Progenitor cell of endocrine pancreas (in vitro differentiated cells): ENCODE data around the gene WTAP. TPM values are rescaled to one million over a fixed set of nuclear protein-coding genes. Genes with fewer than 3 reads are reported as not detected.
"Not testable (repeated sequence)": the region's sequence is repeated elsewhere in the genome, so short reads cannot be mapped to it uniquely, and the experiment has no call there.

ENCODE experiments used
- DNase-seq: peaks from one replicate; pipeline ENCODE4 v3.0.0; 2021; ENCODE audit warnings: low spot score; ENCODE audit not compliant: unreplicated experiment
- H3K27ac Mint-ChIP-seq: 2 replicates; pipeline ENCODE4 v1.8.0; 2021; ENCODE audit warnings: mild to moderate bottlenecking, moderate library complexity, mixed read lengths
- H3K27me3 Mint-ChIP-seq: 2 replicates; pipeline ENCODE4 v1.8.0; 2021; ENCODE audit warnings: mixed read lengths
- H3K36me3 Mint-ChIP-seq: 2 replicates; pipeline ENCODE4 v1.8.0; 2022; ENCODE audit warnings: mixed read lengths; ENCODE audit not compliant: insufficient read depth
- H3K4me1 Mint-ChIP-seq: 2 replicates; pipeline ENCODE4 v1.8.0; 2021; ENCODE audit warnings: low read depth, mixed read lengths
- H3K4me3 Mint-ChIP-seq: 2 replicates; pipeline ENCODE4 v1.8.0; 2021; ENCODE audit warnings: low read depth, mild to moderate bottlenecking, moderate library complexity, mixed read lengths
- H3K9me3 Mint-ChIP-seq: 2 replicates; pipeline ENCODE4 v1.8.0; 2021; ENCODE audit warnings: low read depth, mixed read lengths
- total RNA-seq: library from RNA; stranded (reverse); gene quantifications from 2 replicates; pipeline ENCODE4 v1.2.1, GENCODE V29; 2021
- TF ChIP-seq, protein P1 (sequence below): fragments of 200-600 bp; sonication (generic); IDR thresholded peaks from one replicate; pipeline ENCODE4 v1.5.0; 2021; ENCODE audit warnings: antibody characterized with exemption, mild to moderate bottlenecking; ENCODE audit not compliant: unreplicated experiment

Gene WTAP
- total RNA-seq, 1 donor from 2014 or later: 126 TPM

DNA sequence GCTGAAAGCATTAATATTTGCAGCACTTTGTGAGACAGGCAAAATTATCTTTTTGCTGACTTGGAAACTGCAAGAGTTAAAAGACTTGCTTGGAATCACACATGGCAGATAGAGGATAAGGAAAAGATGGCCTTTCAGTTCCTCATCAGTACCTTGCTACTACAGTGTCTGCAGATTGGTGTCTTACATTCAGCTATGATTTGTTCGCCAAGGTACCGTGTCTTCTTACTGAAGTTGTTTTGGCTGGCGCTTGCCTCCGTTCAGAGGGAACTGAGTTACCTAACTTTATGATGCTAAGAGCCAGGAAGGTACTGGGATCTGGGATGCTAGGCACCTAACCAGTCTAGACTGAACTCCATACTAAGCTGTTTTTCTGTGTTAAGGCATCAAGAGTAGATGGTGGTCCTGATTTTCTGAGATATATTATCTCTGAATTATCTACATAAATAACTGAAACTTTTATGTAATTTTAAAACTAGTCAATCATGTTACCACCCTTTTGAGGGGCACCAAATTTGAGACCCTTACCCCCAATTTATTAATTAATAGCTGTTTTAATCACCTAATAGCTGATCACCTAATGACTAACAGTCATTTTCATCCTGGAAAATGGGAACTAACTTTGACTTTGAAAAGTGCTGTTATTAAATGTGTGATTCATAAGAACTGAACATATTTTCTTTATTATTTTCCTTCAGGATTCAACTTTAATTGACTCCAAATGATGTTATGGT lies 2.5 kb downstream of the WTAP start:
- peak overlapping the region; percentile 98 for H3K27ac Mint-ChIP-seq
- no peaks in the 10 kb centered on the region for H3K27me3 Mint-ChIP-seq
- peak overlapping the region; percentile 90 for H3K4me3 Mint-ChIP-seq
- peaks cover 4% of the 10 kb centered on the region for H3K36me3 Mint-ChIP-seq
- TF ChIP-seq, protein P1, sequence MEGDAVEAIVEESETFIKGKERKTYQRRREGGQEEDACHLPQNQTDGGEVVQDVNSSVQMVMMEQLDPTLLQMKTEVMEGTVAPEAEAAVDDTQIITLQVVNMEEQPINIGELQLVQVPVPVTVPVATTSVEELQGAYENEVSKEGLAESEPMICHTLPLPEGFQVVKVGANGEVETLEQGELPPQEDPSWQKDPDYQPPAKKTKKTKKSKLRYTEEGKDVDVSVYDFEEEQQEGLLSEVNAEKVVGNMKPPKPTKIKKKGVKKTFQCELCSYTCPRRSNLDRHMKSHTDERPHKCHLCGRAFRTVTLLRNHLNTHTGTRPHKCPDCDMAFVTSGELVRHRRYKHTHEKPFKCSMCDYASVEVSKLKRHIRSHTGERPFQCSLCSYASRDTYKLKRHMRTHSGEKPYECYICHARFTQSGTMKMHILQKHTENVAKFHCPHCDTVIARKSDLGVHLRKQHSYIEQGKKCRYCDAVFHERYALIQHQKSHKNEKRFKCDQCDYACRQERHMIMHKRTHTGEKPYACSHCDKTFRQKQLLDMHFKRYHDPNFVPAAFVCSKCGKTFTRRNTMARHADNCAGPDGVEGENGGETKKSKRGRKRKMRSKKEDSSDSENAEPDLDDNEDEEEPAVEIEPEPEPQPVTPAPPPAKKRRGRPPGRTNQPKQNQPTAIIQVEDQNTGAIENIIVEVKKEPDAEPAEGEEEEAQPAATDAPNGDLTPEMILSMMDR: no peak
- no peak for DNase-seq
- no peaks in the 10 kb centered on the region for H3K9me3 Mint-ChIP-seq
- H3K4me1 Mint-ChIP-seq: peaks cover 27% of the 10 kb centered on the region

DNA sequence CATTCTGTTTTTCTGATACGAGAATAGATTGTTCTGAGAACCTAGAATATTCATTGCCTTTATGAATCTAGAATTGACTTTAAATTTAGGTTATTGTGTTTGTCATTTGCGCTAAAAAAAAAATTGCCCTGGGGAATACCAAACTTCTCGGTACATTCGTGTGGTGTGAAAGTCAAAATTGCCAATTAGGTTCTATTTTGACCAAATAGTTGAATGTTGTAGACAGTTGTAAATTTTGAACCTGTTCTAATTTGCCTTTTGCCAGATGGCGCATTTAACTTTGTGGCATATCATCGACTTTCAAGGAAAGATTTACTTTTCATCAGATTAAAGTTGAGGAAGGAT lies 3.0 kb downstream of the WTAP start:
- TF ChIP-seq, protein P1: no peak
- H3K36me3 Mint-ChIP-seq: peaks cover 4% of the 10 kb centered on the region
- H3K4me1 Mint-ChIP-seq: peaks cover 25% of the 10 kb centered on the region
- H3K27ac Mint-ChIP-seq: no peak overlapping the region
- DNase-seq: no peak
- no peak overlapping the region for H3K4me3 Mint-ChIP-seq
- H3K27me3 Mint-ChIP-seq: no peaks in the 10 kb centered on the region
- H3K9me3 Mint-ChIP-seq: no peaks in the 10 kb centered on the region

DNA sequence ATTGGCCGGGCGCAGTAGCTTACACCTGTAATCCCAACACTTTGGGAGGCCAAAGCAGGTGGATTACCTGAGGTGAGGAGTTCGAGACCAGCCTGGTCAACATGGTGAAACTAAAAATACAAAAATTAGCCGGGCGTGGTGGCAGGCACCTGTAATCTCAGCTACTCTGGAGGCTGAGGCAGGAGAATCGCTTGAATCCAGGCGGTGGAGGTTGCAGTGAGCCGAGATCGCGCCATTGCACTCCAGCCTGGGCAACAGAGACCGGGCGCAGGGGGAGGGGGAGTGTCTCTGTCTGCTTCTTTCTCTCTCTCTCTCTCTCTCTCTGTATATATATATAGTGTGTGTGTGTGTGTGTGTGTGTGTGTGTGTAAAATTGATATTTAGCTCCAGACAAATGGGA lies 5.2 kb downstream of the WTAP start:
- Mint-ChIP-seq H3K4me1 (peaks cover 19% of the 10 kb centered on the region), H3K27ac (peak overlapping the region; percentile 37)
- H3K9me3 Mint-ChIP-seq, H3K27me3 Mint-ChIP-seq, DNase-seq, H3K4me3 Mint-ChIP-seq, H3K36me3 Mint-ChIP-seq: not testable (repeated sequence)

DNA sequence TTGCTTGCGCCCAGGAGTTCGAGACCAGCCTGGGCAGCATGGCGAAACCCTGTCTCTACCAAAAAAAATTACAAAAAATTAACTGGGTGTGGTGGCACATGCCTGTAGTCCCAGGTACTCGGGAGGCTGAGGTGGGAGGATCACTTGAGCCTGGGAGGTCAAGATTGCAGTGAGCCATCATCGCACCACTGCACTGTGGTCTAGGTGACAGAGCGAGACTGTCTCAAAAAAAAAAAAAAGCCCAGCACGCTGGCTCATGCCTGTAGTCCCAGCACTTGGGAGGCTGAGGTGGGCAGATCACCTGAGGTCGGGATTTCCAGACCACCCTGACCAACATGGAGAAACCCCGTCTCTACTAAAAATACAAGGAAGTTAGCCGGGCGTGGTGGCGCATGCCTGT lies 6.1 kb downstream of the WTAP start:
- not testable (repeated sequence) for H3K27ac Mint-ChIP-seq, H3K9me3 Mint-ChIP-seq, DNase-seq, H3K36me3 Mint-ChIP-seq, H3K27me3 Mint-ChIP-seq, H3K4me3 Mint-ChIP-seq
- H3K4me1 Mint-ChIP-seq: peaks cover 19% of the 10 kb centered on the region

DNA sequence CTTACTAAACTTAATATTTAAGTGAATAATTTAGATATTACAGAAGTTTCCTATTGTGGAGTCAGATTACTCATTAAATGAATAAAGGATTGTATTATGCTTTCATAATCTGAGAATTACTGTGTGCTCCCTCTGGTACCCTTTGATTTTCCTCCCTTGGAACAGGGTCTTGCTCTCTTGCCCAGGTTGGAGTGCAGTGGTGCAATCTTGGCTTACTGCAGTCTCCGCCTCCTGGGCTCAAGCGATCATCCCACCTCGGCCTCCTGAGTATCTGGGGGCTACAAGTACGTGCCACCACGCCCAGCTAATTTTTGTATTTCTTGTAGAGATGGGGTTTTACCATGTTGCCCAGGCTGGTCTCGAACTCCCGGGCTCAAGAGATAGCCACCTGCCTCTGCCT lies 9.6 kb downstream of the WTAP start:
- TF ChIP-seq, protein P1: no peak
- H3K27ac Mint-ChIP-seq: no peak overlapping the region
- peaks cover 10% of the 10 kb centered on the region for H3K36me3 Mint-ChIP-seq
- no peaks in the 10 kb centered on the region for H3K27me3 Mint-ChIP-seq
- H3K4me3 Mint-ChIP-seq: no peak overlapping the region
- H3K4me1 Mint-ChIP-seq: peaks cover 1% of the 10 kb centered on the region
- H3K9me3 Mint-ChIP-seq: no peaks in the 10 kb centered on the region
- DNase-seq: no peak

DNA sequence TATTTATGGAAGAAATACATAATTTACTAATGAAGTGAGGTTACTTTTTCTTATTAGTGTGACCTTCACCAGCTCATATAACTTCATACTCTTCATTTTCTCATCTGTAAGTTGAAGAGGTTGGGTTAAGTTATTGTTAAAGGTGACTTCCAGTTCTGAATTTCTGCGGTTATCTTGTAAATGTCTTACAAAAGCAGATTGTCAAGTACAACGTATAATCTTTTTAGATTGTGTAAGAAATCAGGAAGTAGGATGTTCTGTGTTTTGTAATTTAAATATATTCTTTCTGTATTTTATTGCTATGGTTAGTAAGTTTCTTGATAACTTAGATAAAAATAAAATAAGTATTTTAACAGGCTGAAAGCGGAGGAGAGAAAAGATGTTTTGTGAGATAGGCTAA lies 12.0 kb downstream of the WTAP start:
- TF ChIP-seq, protein P1: no peak
- Mint-ChIP-seq H3K9me3 (no peaks in the 10 kb centered on the region), H3K4me1 (peaks cover 4% of the 10 kb centered on the region), H3K27me3 (no peaks in the 10 kb centered on the region), H3K27ac (no peak overlapping the region), H3K4me3 (no peak overlapping the region), H3K36me3 (peaks cover 18% of the 10 kb centered on the region)
- no peak for DNase-seq
